SW480 (cell line): ENCODE data around the gene KCTD10.

Experiments
- DNase-seq: peaks from one replicate; pipeline ENCODE4 v3.0.0-alpha.2; 2016; ENCODE audit warnings: low spot score

KCTD10 gene, protein sequence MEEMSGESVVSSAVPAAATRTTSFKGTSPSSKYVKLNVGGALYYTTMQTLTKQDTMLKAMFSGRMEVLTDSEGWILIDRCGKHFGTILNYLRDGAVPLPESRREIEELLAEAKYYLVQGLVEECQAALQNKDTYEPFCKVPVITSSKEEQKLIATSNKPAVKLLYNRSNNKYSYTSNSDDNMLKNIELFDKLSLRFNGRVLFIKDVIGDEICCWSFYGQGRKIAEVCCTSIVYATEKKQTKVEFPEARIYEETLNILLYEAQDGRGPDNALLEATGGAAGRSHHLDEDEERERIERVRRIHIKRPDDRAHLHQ

DNA sequence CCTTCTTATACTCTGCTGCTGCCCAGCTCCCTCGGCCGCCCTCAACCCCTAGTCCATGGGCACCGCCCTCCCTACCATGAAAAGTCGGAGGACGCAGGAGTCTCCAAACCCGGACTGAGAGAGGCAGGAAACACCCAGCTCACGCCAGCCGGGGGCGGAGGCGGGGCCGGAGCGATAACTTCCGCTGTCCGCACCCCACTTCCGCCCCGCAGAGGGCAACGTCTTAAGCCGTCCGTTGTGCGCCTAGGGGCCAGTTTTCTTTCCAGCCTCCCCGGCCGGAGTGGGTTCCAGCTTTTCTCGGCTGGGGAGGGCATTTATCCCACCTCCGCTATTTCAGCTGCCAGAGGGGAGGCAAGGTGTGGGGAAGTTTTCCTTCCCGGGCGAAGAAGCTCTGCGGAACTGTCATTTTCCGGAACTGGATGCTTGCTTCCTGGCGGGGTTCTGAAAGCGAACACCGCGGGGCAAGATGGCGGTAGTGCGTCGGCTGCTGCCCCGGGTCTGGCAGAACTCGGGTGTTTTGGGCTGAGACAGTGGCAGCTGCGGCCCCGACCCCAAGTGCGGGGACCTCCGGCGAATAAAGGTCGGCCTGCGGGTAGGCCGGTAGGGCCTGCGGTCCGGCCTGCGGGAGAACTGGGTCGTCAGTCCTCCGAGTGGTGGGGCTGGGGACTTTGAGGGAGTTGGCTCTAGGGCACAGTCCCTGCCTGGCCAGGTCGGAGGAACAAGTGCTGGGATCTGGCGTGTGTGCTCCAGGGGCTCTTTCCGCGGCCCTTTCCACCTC lies at the start of gene KCTD10, which contains the start of gene UBE3B:
Gene KCTD10, minus strand, starts transcription at position 116 of the 778 bp plus-strand sequence. Its CDS starts 38 bp downstream, at position 78.
Gene UBE3B, plus strand, starts transcription at position 450 of the 778 bp plus-strand sequence. CDS start 5,918 bp downstream, outside the sequence.
- peak; percentile 80 for DNase-seq

DNA sequence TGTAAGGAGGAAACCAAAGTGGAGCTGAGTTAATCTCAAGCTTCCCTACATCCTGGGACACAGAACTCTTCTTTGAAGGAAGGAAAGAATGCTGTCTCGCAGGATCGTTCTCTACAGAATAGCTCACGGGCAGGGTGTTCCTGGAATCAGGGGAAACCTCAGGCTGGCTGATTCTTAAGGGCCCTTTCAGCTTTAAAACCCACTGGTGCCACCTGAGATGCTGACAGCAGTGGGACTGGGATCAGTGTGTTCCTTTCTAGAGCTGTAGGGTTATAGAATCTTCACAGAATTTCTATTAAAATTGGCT lies 48.1 kb upstream of the KCTD10 start:
- no peak for DNase-seq

DNA sequence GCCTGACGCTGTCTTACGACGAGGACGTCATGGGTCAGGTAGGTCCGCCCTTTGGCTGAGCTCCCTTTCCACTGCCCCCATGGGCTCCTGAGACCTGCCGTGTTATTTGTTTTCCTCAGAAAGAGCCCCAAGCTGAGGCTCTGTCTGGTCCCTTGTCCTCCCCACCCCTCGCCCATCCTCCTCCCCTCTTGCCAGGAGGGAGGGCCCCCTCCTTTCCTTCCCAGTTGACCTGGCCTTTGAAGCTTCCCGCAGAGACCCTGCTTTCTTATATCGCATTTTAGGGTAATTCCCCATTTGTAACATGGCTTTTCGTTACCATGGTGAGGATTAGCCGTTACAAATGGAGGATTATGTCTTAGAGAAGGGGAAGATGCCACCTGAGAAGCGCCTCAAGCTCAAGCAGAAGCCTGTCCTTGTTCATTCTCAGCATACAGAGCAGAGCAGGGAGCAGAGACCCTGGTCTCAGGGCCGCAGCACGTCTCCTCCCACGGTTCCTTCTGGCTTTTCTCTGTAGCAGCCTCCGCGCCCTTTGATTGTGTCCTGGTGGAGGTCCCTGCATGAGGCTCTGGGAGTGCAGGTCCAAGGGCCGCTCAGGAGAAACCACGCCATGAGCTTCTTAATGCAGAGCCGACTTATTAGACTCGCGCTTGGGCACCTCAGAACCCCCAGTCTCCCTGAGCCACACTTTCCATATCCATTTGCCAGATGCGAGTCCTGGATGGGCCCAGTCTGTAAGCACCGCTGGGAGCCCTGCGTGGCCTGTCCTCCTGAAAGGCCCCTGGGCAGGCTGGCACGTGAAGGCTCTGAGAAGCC lies 47.6 kb upstream of the KCTD10 start:
- DNase-seq = no peak

DNA sequence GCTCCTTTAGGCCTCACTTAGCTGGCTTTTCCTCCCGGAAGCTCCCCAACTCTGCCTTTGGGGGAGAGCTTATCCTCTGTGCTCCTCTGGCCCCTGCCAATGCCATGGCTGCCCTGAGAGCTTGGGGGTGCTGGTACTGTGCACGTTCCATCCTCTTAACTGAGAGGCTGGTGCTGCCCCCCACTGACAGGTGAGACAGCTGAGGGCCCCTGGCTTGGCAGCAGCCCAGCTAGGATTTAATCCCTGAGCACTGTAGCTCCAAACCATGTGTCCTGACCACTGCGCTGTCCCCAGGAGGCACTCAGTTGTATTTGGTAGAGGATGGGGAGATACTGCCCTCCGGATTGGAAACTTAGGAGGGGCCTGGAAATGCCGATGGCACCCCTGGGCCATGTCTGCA lies 46.4 kb upstream of the KCTD10 start:
- no peak for DNase-seq

DNA sequence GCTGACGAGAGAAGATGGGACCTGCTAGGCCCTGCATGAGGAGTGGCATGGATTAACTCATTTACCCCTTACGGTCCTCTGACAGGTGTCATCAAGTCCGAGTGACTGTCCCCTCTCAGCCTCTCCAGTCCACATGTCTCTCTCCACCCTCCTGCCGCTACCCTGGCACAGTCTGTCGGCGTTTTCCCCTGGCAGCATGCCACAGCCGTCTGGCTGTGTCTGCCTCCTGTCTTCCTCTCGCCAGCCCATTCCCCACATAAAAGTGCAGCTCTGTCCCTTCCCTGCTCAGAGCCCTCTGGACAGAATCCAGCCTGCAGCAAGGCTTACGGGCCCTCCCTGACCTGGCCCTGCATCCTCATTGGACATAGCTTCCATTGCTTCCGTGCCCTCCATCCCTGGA lies 46.0 kb upstream of the KCTD10 start:
- DNase-seq = no peak

DNA sequence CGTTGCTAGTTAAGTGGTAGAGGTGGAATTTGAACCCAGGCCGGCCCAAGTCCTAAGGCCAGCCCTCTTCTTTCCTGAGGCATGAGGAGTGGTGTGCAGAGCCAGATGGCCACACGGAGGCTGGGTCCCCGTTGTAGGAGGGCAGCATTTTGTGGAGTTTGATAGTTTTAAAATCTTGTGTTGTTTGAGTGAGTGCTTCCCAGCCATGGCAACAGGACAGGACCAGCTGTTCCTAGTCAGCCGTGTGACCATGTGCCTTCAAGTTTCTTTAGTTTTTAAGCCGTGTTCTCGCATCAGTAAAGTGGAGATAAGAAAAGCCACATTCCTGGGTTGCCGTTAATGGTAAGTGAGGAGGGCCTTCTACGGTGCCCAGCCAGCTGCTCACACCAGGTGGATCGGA lies 44.7 kb upstream of the KCTD10 start:
- DNase-seq = no peak

DNA sequence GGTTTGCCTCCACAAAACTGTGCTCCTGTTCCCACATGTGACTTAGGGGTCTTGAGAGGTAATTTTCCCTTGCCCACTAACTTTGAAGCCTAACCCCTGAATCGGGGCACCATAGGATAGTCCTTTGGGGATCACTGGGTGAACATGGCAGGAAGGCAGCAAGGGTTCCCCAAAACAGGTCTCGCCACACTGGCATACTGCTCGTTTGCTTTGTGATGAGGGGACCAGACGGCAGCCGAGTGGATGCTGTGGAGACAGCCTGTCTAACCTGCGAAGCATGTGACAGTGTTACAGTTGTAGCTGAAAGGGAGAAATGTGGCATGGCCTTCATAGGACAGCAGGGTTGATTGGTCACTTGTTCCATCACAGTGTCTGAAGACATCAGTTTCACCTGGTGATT lies 42.7 kb upstream of the KCTD10 start:
- no peak for DNase-seq

DNA sequence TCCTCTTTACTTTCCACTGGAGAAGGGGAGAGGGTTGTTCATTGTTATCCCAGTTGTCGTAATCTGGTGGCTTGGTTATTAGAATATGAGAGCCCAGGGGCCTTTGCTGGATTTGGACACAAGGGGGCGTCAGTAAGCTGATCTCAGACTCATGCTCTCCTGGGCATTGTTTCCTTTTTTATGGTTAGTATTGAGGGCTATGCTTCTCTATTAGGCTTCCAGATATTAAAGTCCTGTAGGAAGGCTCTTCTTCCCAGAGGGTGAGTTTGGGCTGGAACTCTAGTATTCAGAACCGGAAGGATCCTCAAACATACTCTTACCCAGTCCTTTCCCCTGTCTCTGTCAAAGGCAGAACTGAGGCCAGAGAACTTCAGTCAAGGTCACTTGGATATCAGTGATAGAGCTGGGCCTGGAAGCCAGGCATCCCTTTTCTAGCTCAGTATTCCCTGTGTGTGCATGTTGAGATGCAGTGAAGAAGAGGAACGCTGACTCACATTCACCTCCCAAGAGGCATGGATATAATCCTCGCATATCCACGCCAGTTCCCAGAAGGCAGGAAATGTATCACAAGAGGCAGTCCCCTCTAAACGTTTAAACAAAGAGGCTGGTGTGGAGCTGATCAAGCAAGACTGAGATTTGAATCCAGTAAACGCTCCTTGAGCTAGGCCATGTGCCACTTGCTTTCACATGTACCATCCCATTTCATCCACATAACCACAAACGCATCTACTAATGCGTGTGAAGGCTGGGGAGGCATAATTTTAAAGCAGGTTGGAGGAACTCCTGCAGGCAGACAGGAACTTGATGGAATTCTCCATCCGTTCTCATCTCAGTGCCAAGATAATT lies 41.9 kb upstream of the KCTD10 start:
- DNase-seq = peak; percentile 52

DNA sequence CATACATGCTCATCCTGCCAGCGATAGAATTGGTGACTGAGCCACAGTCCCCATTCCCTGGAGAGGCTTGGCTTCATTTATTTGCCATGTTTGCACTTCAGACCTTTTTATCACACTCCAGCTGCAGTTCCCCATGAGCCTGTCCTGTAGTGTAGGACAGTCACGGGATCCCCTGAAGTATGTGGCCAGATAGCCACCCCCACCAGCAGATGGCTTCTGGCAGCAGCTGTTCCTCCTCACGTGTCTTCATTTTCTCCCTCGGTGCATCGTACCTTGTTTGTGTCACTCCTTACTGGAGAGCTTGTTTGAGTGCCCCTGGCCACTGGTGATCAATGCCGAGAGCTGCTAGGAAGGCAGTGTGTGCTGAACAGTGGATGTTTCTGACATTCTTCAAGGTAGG lies 40.5 kb upstream of the KCTD10 start:
- no peak for DNase-seq

DNA sequence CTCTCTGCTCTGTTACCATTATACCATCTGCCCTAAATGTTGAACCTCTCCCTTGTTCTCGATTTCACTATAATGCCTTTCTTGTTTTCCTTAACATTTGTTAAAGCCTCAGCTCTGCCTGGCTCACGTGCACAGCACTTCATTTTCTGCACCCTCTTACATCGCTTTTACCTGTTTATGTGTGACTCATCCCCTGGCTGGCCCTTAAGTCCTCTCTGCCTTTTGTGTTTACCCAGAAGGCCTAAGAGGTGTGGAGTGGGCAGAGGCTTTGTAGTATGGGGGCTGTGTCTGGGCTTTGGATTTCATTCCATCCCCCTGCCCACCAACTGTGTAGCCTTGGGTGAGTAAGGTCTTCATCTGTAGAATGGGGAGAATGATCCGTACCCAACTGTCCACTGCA lies 36.9 kb upstream of the KCTD10 start:
- DNase-seq = peak; percentile 3

DNA sequence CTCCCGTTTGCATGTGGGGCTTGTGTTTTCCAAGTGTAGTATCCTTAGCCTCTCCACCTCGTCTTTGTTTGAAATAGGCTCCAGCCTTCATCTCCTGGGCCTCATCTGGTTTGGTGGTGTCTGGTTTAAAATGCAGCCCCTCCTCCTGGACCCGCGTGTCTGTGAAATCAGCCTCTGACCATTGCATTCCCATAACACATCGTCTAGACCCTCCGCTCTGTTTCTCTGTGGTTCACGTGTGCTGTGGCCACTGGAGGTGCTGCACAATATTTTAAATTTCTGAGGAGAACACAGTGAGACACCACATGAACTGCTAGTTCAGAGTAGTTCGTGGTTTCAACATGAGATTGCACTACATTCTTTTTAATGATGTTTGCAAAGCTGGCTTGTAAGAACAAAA lies 36.0 kb upstream of the KCTD10 start:
- no peak for DNase-seq

DNA sequence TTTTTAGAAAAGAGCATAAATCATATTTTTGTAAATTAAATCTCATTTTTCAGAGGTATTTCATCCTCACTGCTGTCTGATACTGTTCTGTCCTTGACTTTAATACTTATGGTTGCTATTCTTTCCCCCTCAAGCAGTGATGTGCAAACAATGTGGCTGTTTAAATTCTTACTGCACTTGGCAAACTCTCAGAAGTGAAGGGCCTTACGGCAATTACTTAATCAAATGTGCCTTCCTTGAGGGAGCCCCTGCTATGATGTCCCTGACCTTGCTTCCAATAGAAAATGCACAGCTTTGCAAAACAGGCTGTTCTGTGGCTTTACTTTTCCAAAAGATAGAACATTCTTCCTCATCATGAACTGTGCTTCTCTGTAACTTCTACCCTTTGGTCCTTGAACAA lies 35.5 kb upstream of the KCTD10 start:
- no peak for DNase-seq

DNA sequence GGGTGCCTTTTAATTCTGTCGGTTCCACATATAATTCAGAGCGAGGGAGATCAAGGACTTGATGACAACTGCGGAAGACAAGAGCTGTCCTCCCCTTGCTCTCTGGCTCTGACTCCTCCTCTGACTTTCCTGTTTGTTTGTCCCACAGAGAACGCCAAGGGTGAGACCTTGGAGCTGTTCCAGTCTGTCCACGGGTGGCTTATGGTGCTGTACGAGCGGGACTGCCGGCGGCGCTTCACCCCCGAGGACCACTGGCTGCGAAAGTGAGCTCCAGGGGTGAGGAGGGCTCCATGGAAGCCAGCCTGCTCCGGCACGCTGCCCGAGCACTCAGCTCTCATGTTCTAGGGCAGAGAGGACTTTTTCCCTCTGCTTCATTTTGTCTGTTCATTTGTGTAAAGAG lies 33.1 kb upstream of the KCTD10 start:
- no peak for DNase-seq

DNA sequence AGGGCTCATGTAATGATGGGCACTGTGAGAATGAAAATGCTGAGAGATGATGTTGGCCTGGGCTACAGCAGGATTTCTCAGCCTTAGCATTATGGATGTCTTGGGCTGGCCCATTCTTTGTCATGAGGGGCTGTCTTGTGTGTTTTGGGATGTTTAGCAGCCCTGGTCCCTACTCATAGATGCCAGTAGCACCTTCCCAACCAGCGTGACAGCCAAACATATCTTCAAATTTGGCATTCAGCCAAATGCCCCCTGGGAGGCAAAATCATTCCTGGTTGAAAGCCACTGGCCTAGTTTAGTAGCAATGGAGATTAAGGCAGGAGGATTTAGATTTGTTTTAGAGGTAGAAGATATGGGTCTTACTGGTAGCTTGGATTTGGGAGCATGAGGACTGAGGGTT lies 27.0 kb upstream of the KCTD10 start:
- no peak for DNase-seq

DNA sequence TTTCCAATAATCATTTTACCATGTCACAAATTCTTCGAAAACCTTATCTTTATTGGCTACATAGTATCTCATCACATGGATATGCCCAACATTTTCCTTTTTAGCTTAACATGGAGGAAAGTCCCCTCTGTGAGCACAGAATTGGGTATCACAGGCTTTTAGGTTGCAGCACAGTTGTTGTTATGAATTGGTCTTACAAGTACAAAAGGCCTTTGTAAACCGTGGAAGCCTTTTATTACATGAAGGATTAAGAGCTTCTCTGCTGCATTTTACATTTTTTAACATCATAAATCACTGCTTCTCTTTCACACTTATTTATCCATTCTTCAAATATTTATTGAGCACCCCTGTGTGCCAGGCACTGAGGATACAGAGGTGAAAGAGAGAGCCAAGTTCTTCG lies 26.5 kb upstream of the KCTD10 start:
- DNase-seq = no peak

DNA sequence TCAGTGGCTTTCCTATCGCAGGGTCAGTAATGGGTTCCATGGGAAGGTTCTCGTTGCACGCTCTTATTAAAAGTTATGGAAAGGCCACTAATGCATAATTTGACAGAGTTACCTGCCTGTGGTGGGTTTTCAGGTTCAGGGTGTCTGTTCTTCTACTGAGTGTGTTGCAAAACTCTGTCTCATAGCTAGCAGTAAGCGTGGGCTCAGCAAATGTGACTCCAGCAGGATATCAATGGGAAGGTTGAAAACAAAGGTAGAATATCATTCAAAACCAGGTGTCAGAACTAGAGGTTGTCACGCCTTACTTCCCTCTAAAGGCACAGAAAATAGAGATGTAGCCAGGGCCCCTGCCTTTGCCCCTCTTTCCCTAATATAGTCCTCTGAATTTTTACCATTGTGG lies 25.2 kb upstream of the KCTD10 start:
- no peak for DNase-seq

DNA sequence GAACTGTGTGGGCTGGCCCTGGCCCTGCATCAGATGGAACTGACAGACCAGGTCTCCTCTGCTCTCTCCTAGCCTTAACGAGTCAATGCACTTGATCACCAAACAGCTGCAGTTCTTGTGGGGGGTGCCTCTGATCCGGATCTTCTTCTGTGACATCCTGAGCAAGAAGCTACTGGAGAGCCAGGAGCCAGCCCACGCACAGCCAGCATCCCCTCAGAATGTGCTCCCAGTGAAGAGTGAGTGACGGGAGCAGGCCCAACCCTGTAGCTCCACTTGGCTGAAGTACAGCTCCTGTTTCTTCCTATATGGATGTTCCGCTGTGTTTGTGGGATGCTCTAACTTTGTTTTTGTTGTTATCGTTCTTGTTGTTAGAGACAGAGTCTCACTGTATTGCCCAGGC lies 24.2 kb upstream of the KCTD10 start:
- no peak for DNase-seq

DNA sequence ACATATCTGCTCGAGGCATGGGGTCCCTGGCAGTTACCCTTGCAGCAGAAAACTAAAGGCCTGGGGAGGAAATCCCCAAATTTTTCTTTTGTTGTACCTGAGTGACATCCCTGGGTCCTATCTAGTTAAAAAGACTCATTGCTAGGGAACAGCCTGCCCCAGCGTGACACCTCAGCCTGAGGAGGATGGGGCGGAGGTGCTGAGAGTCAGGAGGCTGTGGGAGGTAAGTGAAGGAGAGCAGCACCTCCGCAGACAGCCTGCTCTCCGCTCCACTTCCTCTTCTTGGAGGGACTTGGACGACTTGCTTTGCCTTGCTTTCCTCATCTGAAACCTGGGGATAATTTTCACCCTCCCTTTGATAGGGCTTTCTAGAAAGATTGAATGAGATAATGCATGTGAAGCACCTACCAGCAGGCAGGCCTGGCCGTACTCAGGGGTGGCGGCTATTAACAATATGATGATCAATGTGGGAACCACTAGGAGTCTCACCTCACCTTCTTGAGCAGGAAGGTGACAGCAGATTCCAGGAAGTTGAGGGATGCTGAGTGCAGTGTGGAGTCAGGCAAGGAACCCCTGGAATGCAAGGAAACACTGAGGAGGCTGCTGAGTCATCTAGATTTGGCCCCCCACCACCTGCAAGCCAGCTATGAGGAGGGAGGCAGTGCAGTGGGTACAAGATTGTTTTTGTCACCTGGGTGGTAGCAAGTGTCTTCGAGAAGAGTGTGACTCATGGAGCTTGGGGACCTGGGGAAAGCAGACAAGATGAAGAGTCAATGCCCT lies 23.5 kb upstream of the KCTD10 start:
- no peak for DNase-seq

DNA sequence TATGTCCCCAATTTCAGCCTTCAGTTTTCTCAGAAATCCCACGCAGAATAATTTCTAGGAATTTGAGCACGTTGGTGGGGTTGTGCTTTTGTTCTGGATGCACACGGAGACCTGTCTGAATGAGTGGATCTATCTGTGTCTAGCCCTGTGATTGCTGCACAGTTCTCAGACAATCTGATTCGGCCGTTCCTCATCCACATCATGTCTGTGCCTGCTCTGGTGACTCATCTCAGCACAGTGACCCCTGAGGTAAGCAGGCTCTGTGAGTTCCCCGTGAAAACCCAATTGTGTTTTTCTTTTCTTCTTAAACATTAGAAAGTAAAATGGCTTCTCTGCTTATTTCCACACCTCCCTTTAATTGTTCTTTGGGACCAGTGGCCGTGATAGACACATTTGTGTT lies 20.6 kb upstream of the KCTD10 start:
- DNase-seq = no peak

DNA sequence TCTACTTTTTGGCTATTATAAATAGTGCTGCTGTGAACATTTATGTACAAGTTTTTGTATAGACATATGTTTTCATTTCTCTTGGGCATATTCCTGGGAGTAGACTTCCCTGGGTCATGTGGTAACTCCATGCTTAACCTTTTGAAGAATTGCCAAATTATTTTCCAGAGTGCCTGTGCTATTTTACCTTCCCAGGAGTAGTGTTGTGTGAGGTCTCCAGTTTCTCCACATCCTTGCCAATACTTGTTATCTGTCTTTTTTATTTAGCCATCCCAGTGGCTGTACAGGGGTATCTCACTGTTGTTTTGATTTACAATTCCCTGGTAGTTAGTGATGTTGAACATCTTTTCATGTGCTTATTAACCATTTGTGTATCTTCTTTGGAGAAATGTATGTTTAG lies 19.2 kb upstream of the KCTD10 start:
- DNase-seq = no peak

DNA sequence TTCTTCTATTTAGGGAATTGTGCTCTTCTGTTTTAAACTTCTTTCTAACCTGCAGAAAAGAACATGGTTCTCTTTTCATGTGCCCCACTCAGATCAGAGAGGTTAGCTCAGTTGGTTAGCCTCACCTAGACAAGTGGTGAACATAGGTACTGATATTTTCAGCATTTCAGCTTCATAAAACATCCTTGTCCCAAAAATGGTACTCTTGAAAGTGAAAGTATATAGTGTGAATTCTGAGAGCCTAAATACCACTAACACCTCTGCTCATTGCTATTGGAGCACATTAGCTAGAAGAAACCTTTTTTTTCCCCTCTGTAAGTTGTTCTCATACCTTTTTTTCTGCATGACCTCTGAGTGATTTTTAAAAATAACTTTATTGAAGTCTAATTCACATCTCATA lies 17.9 kb upstream of the KCTD10 start:
- no peak for DNase-seq
